Stomach (tissue), 4 donors: ENCODE data around the gene GAL3ST2.

Source experiments
- CTCF ChIP-seq, 7 experiments: fragments of 450-650 bp in 4 of 7; fragments of 200-600 bp in 3 of 7; sonication (generic) in 3 of 7; IDR thresholded peaks; one replicate each; pipeline ENCODE4 v1.5.1; 2016 to 2019; ENCODE audit warnings: antibody characterized with exemption in 7 of 7, control low read depth in 2 of 7, mild to moderate bottlenecking in 1 of 7
- EP300 ChIP-seq: sonication (generic); formaldehyde crosslinking; IDR thresholded peaks from one replicate; pipeline ENCODE4 v1.6.1; 2017; ENCODE audit warnings: antibody characterized with exemption
- POLR2A ChIP-seq, 4 donors: fragments of 450-650 bp; IDR thresholded peaks; one replicate each; pipeline ENCODE4 v1.6.1; 2016; ENCODE audit warnings: antibody characterized with exemption in 4 of 4, control low read depth in 2 of 4, mild to moderate bottlenecking in 1 of 4, moderate library complexity in 1 of 4
- POLR2AphosphoS5 ChIP-seq, 3 donors: sonication (generic); formaldehyde crosslinking; IDR thresholded peaks; one replicate each; pipeline ENCODE4 v1.6.1; 2016; ENCODE audit warnings: antibody characterized with exemption in 3 of 3

GRCh38 chr2:241762321-241762932 lies 14.2 kb upstream of the GAL3ST2 start:
- no peak for TF ChIP-seq CTCF (IDR thresholded peaks at IDR 0.05)
- no peak for TF ChIP-seq POLR2A (IDR thresholded peaks at IDR 0.05)
- TF ChIP-seq POLR2AphosphoS5 (IDR thresholded peaks at IDR 0.05): no peak
- no peak for TF ChIP-seq EP300
